ENCODE data around the gene RASA2. TPM values are rescaled to one million over a fixed set of nuclear protein-coding genes. Genes with fewer than 3 reads are reported as not detected.

The RASA2 gene
- total RNA-seq, 1 donor from 2014 or later, result 4.3 TPM

GRCh38 chr3:141454054-141454453 lies 32.8 kb upstream of the RASA2 start:
- peaks cover 44% of the 10 kb centered on the region for H3K4me1 ChIP-seq
- no peak for DNase-seq
- intact Hi-C loops (cut with micrococcal nuclease), result loop anchor here (5.0 kb wide), 1 partner anchor 142 kb away; no protein-coding TSS in a partner anchor
- H3K9me3 ChIP-seq (replicated peaks), result no peaks in the 10 kb centered on the region
- no peaks in the 10 kb centered on the region for H3K27me3 ChIP-seq (ENCODE audit: low read depth)
- no peak overlapping the region for H3K4me3 ChIP-seq
- H3K27ac ChIP-seq (replicated peaks), result no peak overlapping the region
- no peaks in the 10 kb centered on the region for H3K36me3 ChIP-seq
- no peak for TF ChIP-seq CTCF (IDR thresholded peaks at IDR 0.05; ENCODE audit: borderline replicate concordance)

- no peak overlapping the region for H3K27ac ChIP-seq (replicated peaks)
- H3K4me1 ChIP-seq, result peaks cover 34% of the 10 kb centered on the region
- no peak for DNase-seq
- H3K27me3 ChIP-seq (ENCODE audit: low read depth), result no peaks in the 10 kb centered on the region
- H3K36me3 ChIP-seq, result no peaks in the 10 kb centered on the region
- no peak overlapping the region for H3K4me3 ChIP-seq
- TF ChIP-seq CTCF (IDR thresholded peaks at IDR 0.05; ENCODE audit: borderline replicate concordance), result peak; percentile 82
- intact Hi-C loops (cut with micrococcal nuclease), result loop anchor here (5.0 kb wide), 1 partner anchor 143 kb away; no protein-coding TSS in a partner anchor
- no peaks in the 10 kb centered on the region for H3K9me3 ChIP-seq (replicated peaks)
Measured at GRCh38 chr3:141454906-141455602, 31.8 kb upstream of the RASA2 start.

GRCh38 chr3:141455603-141456300 lies 31.1 kb upstream of the RASA2 start:
- Histone ChIP-seq H3K4me3 (no peak overlapping the region), H3K27ac (replicated peaks) (no peak overlapping the region), H3K27me3 (ENCODE audit: low read depth) (no peaks in the 10 kb centered on the region), H3K9me3 (replicated peaks) (no peaks in the 10 kb centered on the region), H3K36me3 (no peaks in the 10 kb centered on the region), H3K4me1 (peaks cover 27% of the 10 kb centered on the region)
- no peak for DNase-seq
- no peak for TF ChIP-seq CTCF (IDR thresholded peaks at IDR 0.05; ENCODE audit: borderline replicate concordance)
- intact Hi-C loops (cut with micrococcal nuclease), result no loop called here

GRCh38 chr3:141456301-141456625 lies 30.6 kb upstream of the RASA2 start:
- intact Hi-C loops (cut with micrococcal nuclease), result no loop called here
- no peak for TF ChIP-seq CTCF (IDR thresholded peaks at IDR 0.05; ENCODE audit: borderline replicate concordance)
- DNase-seq, result no peak
- H3K27me3 ChIP-seq (ENCODE audit: low read depth), result no peaks in the 10 kb centered on the region
- no peak overlapping the region for H3K4me3 ChIP-seq
- H3K9me3 ChIP-seq (replicated peaks), result no peaks in the 10 kb centered on the region
- no peak overlapping the region for H3K27ac ChIP-seq (replicated peaks)
- peaks cover 22% of the 10 kb centered on the region for H3K4me1 ChIP-seq
- H3K36me3 ChIP-seq, result no peaks in the 10 kb centered on the region

- DNase-seq, result no peak
- no peak for TF ChIP-seq CTCF (IDR thresholded peaks at IDR 0.05; ENCODE audit: borderline replicate concordance)
- no peaks in the 10 kb centered on the region for H3K9me3 ChIP-seq (replicated peaks)
- H3K36me3 ChIP-seq, result no peaks in the 10 kb centered on the region
- peaks cover 13% of the 10 kb centered on the region for H3K4me1 ChIP-seq
- no peak overlapping the region for H3K4me3 ChIP-seq
- H3K27me3 ChIP-seq (ENCODE audit: low read depth), result no peaks in the 10 kb centered on the region
- no peak overlapping the region for H3K27ac ChIP-seq (replicated peaks)
- intact Hi-C loops (cut with micrococcal nuclease), result no loop called here
Measured at GRCh38 chr3:141457624-141458236, 29.1 kb upstream of the RASA2 start.
